SK-N-SH (cell line): ENCODE measurements around the gene RASA3. TPM values are rescaled to one million over a fixed set of nuclear protein-coding genes. Genes with fewer than 3 reads are reported as not detected.

Experiments
- CTCF ChIA-PET: fragments of 300-600, 350-600 bp; formaldehyde crosslinking; extraction: SDS; loops from one replicate; lab custom pipeline; 2021; lab: Yijun Ruan, JAX
- POLR2A ChIA-PET: fragments of 350-600 bp; sonication (Branson Sonifier 250); formaldehyde crosslinking; extraction: SDS; loops from one replicate; lab custom pipeline; 2020; ENCODE audit warnings: antibody characterized with exemption, inconsistent platforms; lab: Yijun Ruan, JAX
- DNase-seq: peaks from one replicate; pipeline ENCODE4 v3.0.0; 2012
- H2AFZ ChIP-seq: fragments of 200-600 bp; sonication (generic); 2 replicates; pipeline ENCODE4 v1.8.1; 2016; ENCODE audit warnings: antibody characterized with exemption, mild to moderate bottlenecking, low read depth
- H3F3A ChIP-seq: fragments of 200-600 bp; sonication (generic); replicated peaks from 2 replicates; pipeline ENCODE3; 2016; ENCODE audit warnings: antibody characterized with exemption, mild to moderate bottlenecking; ENCODE audit not compliant: insufficient read depth
- H3K27ac ChIP-seq, 2 experiments: fragments of 200-500 bp in 1 of 2; fragments of 200-600 bp in 1 of 2; sonication (Bioruptor generic) in 1 of 2; sonication (generic), shearing (Covaris generic) in 1 of 2; 2 replicates each; pipeline versions ENCODE4 v1.5.1 to v1.6.1; 2014 to 2016; ENCODE audit warnings: low read depth in 2 of 2, inconsistent platforms in 1 of 2, low read length in 1 of 2, mild to moderate bottlenecking in 1 of 2, mixed read lengths in 1 of 2
- H3K27me3 ChIP-seq: fragments of 200-600 bp; sonication (generic), shearing (Covaris generic); 2 replicates; pipeline ENCODE4 v1.6.1; 2016; ENCODE audit warnings: mixed run types; ENCODE audit not compliant: insufficient read depth
- H3K36me3 ChIP-seq, 2 experiments: fragments of 200-500 bp in 1 of 2; fragments of 200-600 bp in 1 of 2; sonication (Bioruptor generic) in 1 of 2; sonication (generic) in 1 of 2; replicated peaks in 1 of 2; 2 replicates each; pipeline versions ENCODE3 to v1.5.1; 2014 to 2016; ENCODE audit warnings: low read length in 1 of 2, mild to moderate bottlenecking in 1 of 2; ENCODE audit not compliant: insufficient read depth in 2 of 2, control insufficient read depth in 1 of 2
- H3K4me1 ChIP-seq, 2 experiments: fragments of 200-500 bp in 1 of 2; fragments of 200-600 bp in 1 of 2; sonication (Bioruptor generic) in 1 of 2; sonication (generic), shearing (Covaris generic) in 1 of 2; 2 replicates each; pipeline versions ENCODE4 v1.5.1 to v1.6.1; 2014 to 2016; ENCODE audit warnings: low read depth in 1 of 2, low read length in 1 of 2, mixed run types in 1 of 2; ENCODE audit not compliant: insufficient read depth in 2 of 2, control insufficient read depth in 1 of 2
- H3K4me2 ChIP-seq: fragments of 200-600 bp; sonication (generic), shearing (Covaris generic); 2 replicates; pipeline ENCODE4 v1.6.1; 2017; ENCODE audit warnings: mixed run types
- H3K4me3 ChIP-seq, 2 experiments: fragments of 200-500 bp in 1 of 2; fragments of 200-600 bp in 1 of 2; sonication (Bioruptor generic) in 1 of 2; sonication (generic), shearing (Covaris generic) in 1 of 2; 2 replicates each; pipeline versions ENCODE4 v1.5.1 to v1.8.1; 2014 to 2016; ENCODE audit warnings: low read depth in 2 of 2, inconsistent platforms in 1 of 2, low read length in 1 of 2, mild to moderate bottlenecking in 1 of 2, mixed read lengths in 1 of 2, moderate library complexity in 1 of 2
- H3K79me2 ChIP-seq: fragments of 200-600 bp; sonication (generic); 2 replicates; pipeline ENCODE4 v1.8.1; 2017; ENCODE audit warnings: mild to moderate bottlenecking; ENCODE audit not compliant: insufficient read depth
- H3K9ac ChIP-seq: fragments of 200-600 bp; sonication (generic); 2 replicates; pipeline ENCODE4 v1.6.1; 2017; ENCODE audit warnings: mixed run types
- H3K9me2 ChIP-seq: fragments of 200-600 bp; sonication (generic); 2 replicates; pipeline ENCODE4 v1.6.1; 2017; ENCODE audit warnings: mixed run types
- H3K9me3 ChIP-seq: fragments of 200-600 bp; sonication (generic); 2 replicates; pipeline ENCODE4 v1.6.1; 2017; ENCODE audit warnings: mixed run types, mild to moderate bottlenecking, moderate library complexity
- H4K20me1 ChIP-seq: fragments of 200-600 bp; sonication (generic); 2 replicates; pipeline ENCODE4 v1.6.1; 2017; ENCODE audit warnings: mild to moderate bottlenecking, mixed run types; ENCODE audit not compliant: insufficient read depth
- CHD2 ChIP-seq: fragments of 150-350 bp; IDR thresholded peaks from 2 replicates; pipeline ENCODE4 v1.6.1; 2018; ENCODE audit warnings: low read length; ENCODE audit not compliant: partially characterized antibody
- CTCF ChIP-seq: fragments of 200-600 bp; sonication (generic); IDR thresholded peaks from 2 replicates; pipeline ENCODE4 v1.6.1; 2017; ENCODE audit warnings: antibody characterized with exemption, mild to moderate bottlenecking, moderate library complexity
- EZH2phosphoT487 ChIP-seq: fragments of 200-600 bp; sonication (generic); IDR thresholded peaks from 2 replicates; pipeline ENCODE4 v1.6.1; 2017; ENCODE audit warnings: low read depth, mixed run types, mild to moderate bottlenecking, antibody characterized with exemption, moderate library complexity, borderline replicate concordance
- FOSL2 ChIP-seq: IDR thresholded peaks from 2 replicates; pipeline ENCODE4 v1.4.0; 2012; ENCODE audit warnings: low read depth, mild to moderate bottlenecking, moderate library complexity, borderline replicate concordance
- FOXJ3 ChIP-seq: sonication (generic); formaldehyde crosslinking; IDR thresholded peaks from 2 replicates; pipeline ENCODE4 v1.5.1; 2020; ENCODE audit warnings: mild to moderate bottlenecking, missing genetic modification reagents
- GABPA ChIP-seq: IDR thresholded peaks from 2 replicates; pipeline ENCODE4 v1.4.0; 2012; ENCODE audit warnings: low read depth, mild to moderate bottlenecking
- IRF3 ChIP-seq: fragments of 150-350 bp; IDR thresholded peaks from 2 replicates; pipeline ENCODE4 v1.6.1; 2016; ENCODE audit warnings: mild to moderate bottlenecking, low read depth, low read length
- JUND ChIP-seq: IDR thresholded peaks from 2 replicates; pipeline ENCODE4 v1.4.0; 2012
- NFIC ChIP-seq: IDR thresholded peaks from 2 replicates; pipeline ENCODE4 v1.4.0; 2012; ENCODE audit warnings: borderline replicate concordance
- RAD21 ChIP-seq: IDR thresholded peaks from 2 replicates; pipeline ENCODE4 v1.6.1; 2012; ENCODE audit warnings: mild to moderate bottlenecking, low read length
- RCOR1 ChIP-seq: fragments of 150-350 bp; IDR thresholded peaks from 2 replicates; pipeline ENCODE4 v1.6.1; 2017; ENCODE audit warnings: antibody characterized with exemption, low read length
- REST ChIP-seq: IDR thresholded peaks from 2 replicates; pipeline ENCODE4 v1.6.1; 2012; ENCODE audit warnings: mild to moderate bottlenecking, low read depth, low read length, moderate library complexity
- RXRA ChIP-seq: IDR thresholded peaks from 2 replicates; pipeline ENCODE4 v1.4.0; 2012; ENCODE audit warnings: low read depth, mild to moderate bottlenecking, borderline replicate concordance
- SMC3 ChIP-seq: IDR thresholded peaks from 2 replicates; pipeline ENCODE4 v1.6.1; 2012; ENCODE audit warnings: low read depth, low read length, improper control_type of control experiment
- TCF12 ChIP-seq: IDR thresholded peaks from 2 replicates; pipeline ENCODE4 v1.4.0; 2012
- USF1 ChIP-seq: IDR thresholded peaks from 2 replicates; pipeline ENCODE4 v1.4.0; 2012; ENCODE audit warnings: low read depth, borderline replicate concordance
- YY1 ChIP-seq: IDR thresholded peaks from 2 replicates; pipeline ENCODE4 v1.4.0; 2012; ENCODE audit warnings: low read depth, mild to moderate bottlenecking
- WGBS: methylation state at CpG from one replicate; pipeline ENCODE4 v1.1.6; 2017; ENCODE audit warnings: low lambda C conversion rate; 5-methylcytosine and 5-hydroxymethylcytosine counted together
- polyA plus RNA-seq, 3 experiments: library from polyadenylated mRNA; depleted of rRNA; stranded (reverse); fragments of >200 nt; gene quantifications; 2 replicates each; pipeline ENCODE4 v1.2.3, GENCODE V29; 2012

Gene RASA3
- polyA plus RNA-seq, 1 of the 3 experiments (the other 2 are of a cell fraction) = 25.1 TPM

- 74% methylated on average over 5 of the region's 5 CpGs for WGBS
- Histone ChIP-seq H3K4me2 (no peak overlapping the region), H3K27ac (no peak overlapping the region), H3K9me3 (no peaks in the 10 kb centered on the region), H3K4me1 (peaks cover 0 to 13% of the 10 kb centered on the region in 2 experiments; a peak in 1 of 4 replicates), H4K20me1 (no peaks in the 10 kb centered on the region), H3K36me3 (no peaks in the 10 kb centered on the region), H3K27me3 (no peaks in the 10 kb centered on the region), H3K4me3 (no peak overlapping the region), H3K9me2 (no peaks in the 10 kb centered on the region), H3F3A (no peaks in the 10 kb centered on the region), H3K9ac (no peak overlapping the region), H3K79me2 (no peaks in the 10 kb centered on the region), H2AFZ (no peak overlapping the region)
- ChIA-PET CTCF (no interaction called here), POLR2A (no interaction called here)
- DNase-seq = no peak
- TF ChIP-seq CTCF (no peak), CHD2 (no peak), RAD21 (no peak), FOSL2 (no peak), REST (no peak), SMC3 (no peak), EZH2phosphoT487 (no peak), FOXJ3 (CRISPR knock-in tag) (no peak), NFIC (no peak), USF1 (no peak), TCF12 (no peak), JUND (no peak), RCOR1 (no peak), YY1 (no peak), IRF3 (no peak), RXRA (no peak), GABPA (no peak)
Measured at GRCh38 chr13:114167426-114167825, 35.0 kb upstream of the RASA3 start.
